ENCODE data around the gene SLC6A20. TPM values are rescaled to one million over a fixed set of nuclear protein-coding genes. Genes with fewer than 3 reads are reported as not detected.

The SLC6A20 gene
- total RNA-seq, 2 donors from 2014 or later: not detected

- H3K9me3 Mint-ChIP-seq: peaks cover 7% of the 10 kb centered on the region
- H3K36me3 Mint-ChIP-seq: peaks cover 12% of the 10 kb centered on the region
- no peak overlapping the region for H3K27ac Mint-ChIP-seq
- no peak for ATAC-seq
- H3K27me3 Mint-ChIP-seq: peaks cover 42 to 81% of the 10 kb centered on the region in 2 donors
- no peak overlapping the region for H3K4me3 Mint-ChIP-seq
- H3K4me1 Mint-ChIP-seq (ENCODE audit: low read depth in 2 of 2): peaks cover 3 to 12% of the 10 kb centered on the region in 2 donors
- DNase-seq (ENCODE audit: low spot score): no peak
Observed at GRCh38 chr3:45794660-45795059, 1.7 kb downstream of the SLC6A20 start.

GRCh38 chr3:45794177-45794560, 2.2 kb downstream of the SLC6A20 start:
- Mint-ChIP-seq H3K4me1 (ENCODE audit: low read depth in 2 of 2) (peaks cover 3 to 12% of the 10 kb centered on the region in 2 donors), H3K36me3 (peaks cover 12% of the 10 kb centered on the region), H3K27me3 (peaks cover 40 to 78% of the 10 kb centered on the region in 2 donors), H3K4me3 (no peak overlapping the region), H3K27ac (no peak overlapping the region), H3K9me3 (peaks cover 7% of the 10 kb centered on the region)
- DNase-seq (ENCODE audit: low spot score): no peak
- ATAC-seq: no peak

GRCh38 chr3:45793482-45794176, 2.7 kb downstream of the SLC6A20 start:
- H3K27me3 Mint-ChIP-seq: peaks cover 40 to 73% of the 10 kb centered on the region in 2 donors
- no peak overlapping the region for H3K27ac Mint-ChIP-seq
- peaks cover 7% of the 10 kb centered on the region for H3K9me3 Mint-ChIP-seq
- H3K36me3 Mint-ChIP-seq: peaks cover 12% of the 10 kb centered on the region
- H3K4me3 Mint-ChIP-seq: no peak overlapping the region
- no peak for ATAC-seq
- no peak for DNase-seq (ENCODE audit: low spot score)
- peaks cover 3 to 12% of the 10 kb centered on the region in 2 donors for H3K4me1 Mint-ChIP-seq (ENCODE audit: low read depth in 2 of 2)

- DNase-seq (ENCODE audit: low spot score) (no peak), ATAC-seq (no peak)
- Mint-ChIP-seq H3K27ac (no peak overlapping the region), H3K4me3 (no peak overlapping the region), H3K9me3 (peaks cover 7% of the 10 kb centered on the region), H3K27me3 (peaks cover 35 to 68% of the 10 kb centered on the region in 2 donors), H3K36me3 (peaks cover 12% of the 10 kb centered on the region), H3K4me1 (ENCODE audit: low read depth in 2 of 2) (peaks cover 3 to 12% of the 10 kb centered on the region in 2 donors)
Observed at GRCh38 chr3:45792516-45793172, 3.7 kb downstream of the SLC6A20 start.

- no peak overlapping the region for H3K4me3 Mint-ChIP-seq
- H3K4me1 Mint-ChIP-seq (ENCODE audit: low read depth in 2 of 2): peaks cover 3 to 12% of the 10 kb centered on the region in 2 donors
- peaks cover 7% of the 10 kb centered on the region for H3K9me3 Mint-ChIP-seq
- H3K27me3 Mint-ChIP-seq: peaks cover 34 to 68% of the 10 kb centered on the region in 2 donors
- DNase-seq (ENCODE audit: low spot score) (no peak), ATAC-seq (no peak)
- H3K27ac Mint-ChIP-seq: no peak overlapping the region
- peaks cover 12% of the 10 kb centered on the region for H3K36me3 Mint-ChIP-seq
Observed at GRCh38 chr3:45792036-45792435, 4.3 kb downstream of the SLC6A20 start.

GRCh38 chr3:45790596-45790995, 5.7 kb downstream of the SLC6A20 start:
- Mint-ChIP-seq H3K27ac (no peak overlapping the region), H3K4me1 (ENCODE audit: low read depth in 2 of 2) (peaks cover 3 to 6% of the 10 kb centered on the region in 2 donors), H3K36me3 (peaks cover 12% of the 10 kb centered on the region), H3K4me3 (no peak overlapping the region), H3K9me3 (peaks cover 7% of the 10 kb centered on the region), H3K27me3 (peaks cover 32 to 61% of the 10 kb centered on the region in 2 donors)
- ATAC-seq: no peak
- DNase-seq (ENCODE audit: low spot score): no peak

GRCh38 chr3:45789235-45789812, 7.0 kb downstream of the SLC6A20 start:
- H3K36me3 Mint-ChIP-seq: peaks cover 12% of the 10 kb centered on the region
- H3K4me3 Mint-ChIP-seq: no peak overlapping the region

GRCh38 chr3:45787551-45787950, 8.8 kb downstream of the SLC6A20 start:
- Mint-ChIP-seq H3K9me3 (peaks cover 7% of the 10 kb centered on the region), H3K4me1 (ENCODE audit: low read depth in 2 of 2) (no peaks in the 10 kb centered on the region), H3K27me3 (peaks cover 18 to 34% of the 10 kb centered on the region in 2 donors), H3K36me3 (peaks cover 12% of the 10 kb centered on the region), H3K4me3 (no peak overlapping the region), H3K27ac (no peak overlapping the region)
- no peak for DNase-seq (ENCODE audit: low spot score)
- no peak for ATAC-seq

More at GRCh38 chr3:45789235-45789812, 7.0 kb downstream of the SLC6A20 start:
- H3K9me3 Mint-ChIP-seq: peaks cover 7% of the 10 kb centered on the region
- DNase-seq (ENCODE audit: low spot score) (no peak), ATAC-seq (no peak)
- peaks cover 19 to 48% of the 10 kb centered on the region in 2 donors for H3K27me3 Mint-ChIP-seq
- no peaks in the 10 kb centered on the region for H3K4me1 Mint-ChIP-seq (ENCODE audit: low read depth in 2 of 2)
- H3K27ac Mint-ChIP-seq: no peak overlapping the region

GRCh38 chr3:45786801-45787495, 9.4 kb downstream of the SLC6A20 start:
- no peaks in the 10 kb centered on the region for H3K4me1 Mint-ChIP-seq (ENCODE audit: low read depth in 2 of 2)
- ATAC-seq (no peak), DNase-seq (ENCODE audit: low spot score) (no peak)
- peaks cover 18 to 34% of the 10 kb centered on the region in 2 donors for H3K27me3 Mint-ChIP-seq
- H3K4me3 Mint-ChIP-seq: no peak overlapping the region
- peaks cover 12% of the 10 kb centered on the region for H3K36me3 Mint-ChIP-seq
- H3K9me3 Mint-ChIP-seq: peaks cover 7% of the 10 kb centered on the region
- H3K27ac Mint-ChIP-seq: no peak overlapping the region

GRCh38 chr3:45785605-45786150, 10.7 kb downstream of the SLC6A20 start:
- peaks cover 13 to 22% of the 10 kb centered on the region in 2 donors for H3K27me3 Mint-ChIP-seq
- H3K36me3 Mint-ChIP-seq: peaks cover 10% of the 10 kb centered on the region
- H3K4me3 Mint-ChIP-seq: no peak overlapping the region
- DNase-seq (ENCODE audit: low spot score) (no peak), ATAC-seq (no peak)
- H3K4me1 Mint-ChIP-seq (ENCODE audit: low read depth in 2 of 2): no peaks in the 10 kb centered on the region
- peaks cover 7% of the 10 kb centered on the region for H3K9me3 Mint-ChIP-seq
- no peak overlapping the region for H3K27ac Mint-ChIP-seq

- no peak for DNase-seq (ENCODE audit: low spot score)
- no peaks in the 10 kb centered on the region for H3K36me3 Mint-ChIP-seq
- no peaks in the 10 kb centered on the region for H3K4me1 Mint-ChIP-seq (ENCODE audit: low read depth in 2 of 2)
- peaks cover 5 to 12% of the 10 kb centered on the region in 2 donors for H3K27me3 Mint-ChIP-seq
- H3K9me3 Mint-ChIP-seq: no peaks in the 10 kb centered on the region
- no peak overlapping the region for H3K27ac Mint-ChIP-seq
- no peak for ATAC-seq
- H3K4me3 Mint-ChIP-seq: no peak overlapping the region
Observed at GRCh38 chr3:45783667-45784066, 12.7 kb downstream of the SLC6A20 start.

GRCh38 chr3:45782381-45782780, 14.0 kb downstream of the SLC6A20 start:
- Mint-ChIP-seq H3K27me3 (peaks cover 5% of the 10 kb centered on the region in 2 donors), H3K9me3 (no peaks in the 10 kb centered on the region), H3K27ac (no peak overlapping the region), H3K36me3 (no peaks in the 10 kb centered on the region), H3K4me1 (ENCODE audit: low read depth in 2 of 2) (no peaks in the 10 kb centered on the region), H3K4me3 (no peak overlapping the region)
- ATAC-seq (no peak), DNase-seq (ENCODE audit: low spot score) (no peak)

- H3K4me1 Mint-ChIP-seq (ENCODE audit: low read depth in 2 of 2): no peaks in the 10 kb centered on the region
- no peak for ATAC-seq
- H3K27ac Mint-ChIP-seq: no peak overlapping the region
- DNase-seq (ENCODE audit: low spot score): no peak
- H3K9me3 Mint-ChIP-seq: no peaks in the 10 kb centered on the region
- no peak overlapping the region for H3K4me3 Mint-ChIP-seq
- H3K27me3 Mint-ChIP-seq: no peaks in the 10 kb centered on the region
- no peaks in the 10 kb centered on the region for H3K36me3 Mint-ChIP-seq
Observed at GRCh38 chr3:45781841-45782240, 14.5 kb downstream of the SLC6A20 start.
